GM18870 (cell line): ENCODE measurements around the gene VWA2.

Source experiments
- ATAC-seq: cut with Tn5 transposase; IDR thresholded peaks from one replicate; pipeline ENCODE4 v1.9.1; 2021; ENCODE audit warnings: moderate library complexity; ENCODE audit not compliant: unreplicated experiment

The VWA2 gene

DNA sequence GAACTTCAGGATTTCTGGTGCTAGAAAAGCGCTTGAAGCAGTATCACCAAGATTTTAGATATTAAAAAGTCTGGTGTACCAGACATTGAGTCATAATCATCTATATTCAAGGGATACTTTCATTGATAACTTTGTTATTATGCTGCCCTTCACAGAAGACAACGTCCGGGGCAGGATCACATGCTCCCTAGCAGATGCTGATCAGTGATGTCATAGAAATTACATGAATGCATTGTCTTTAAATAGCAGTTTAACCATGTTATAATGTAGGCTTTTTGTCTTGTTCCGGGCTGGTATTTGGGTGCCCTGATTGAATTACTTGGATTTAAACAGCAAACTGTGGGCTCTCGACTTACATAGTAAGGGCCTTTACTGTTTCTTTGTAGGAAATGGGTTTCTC, 54.0 kb downstream of the VWA2 start:
- no peak for ATAC-seq

DNA sequence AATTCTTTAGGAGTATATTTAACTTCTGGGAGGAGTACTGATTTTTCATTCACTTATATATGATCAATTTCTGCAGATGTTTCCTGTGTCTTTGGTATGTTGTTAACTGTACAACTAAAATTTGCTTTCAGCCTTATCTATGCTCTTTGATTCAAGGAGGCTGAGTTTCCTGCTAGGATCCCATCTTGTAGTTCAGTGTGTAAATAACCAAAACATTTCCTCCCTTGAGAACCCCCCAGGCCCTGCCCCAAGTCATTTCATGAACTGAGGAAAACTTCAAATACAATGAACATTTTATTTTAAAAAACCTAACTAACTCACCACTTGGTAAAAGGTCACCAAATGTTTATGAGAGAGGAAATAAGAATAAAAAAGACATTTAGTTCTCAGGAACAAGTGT, 55.5 kb downstream of the VWA2 start:
- ATAC-seq = no peak

DNA sequence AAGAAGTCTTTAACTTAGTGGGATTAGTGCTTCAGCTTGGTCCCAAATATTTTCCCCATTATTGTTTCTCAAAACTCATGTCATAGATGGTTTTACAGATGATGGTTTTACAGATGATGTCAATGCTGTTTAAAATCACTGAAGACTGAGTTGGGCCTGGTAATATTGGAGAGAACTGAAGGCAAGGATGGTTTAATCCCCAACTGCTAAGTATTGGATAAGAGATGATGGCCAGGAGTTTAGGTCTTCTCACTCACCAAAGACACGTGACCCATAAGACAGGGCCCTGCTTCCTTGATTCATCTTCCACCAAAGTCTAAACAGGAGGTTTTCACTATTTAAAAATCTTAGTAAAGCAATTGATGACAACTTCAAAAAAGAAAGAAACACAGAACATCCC, 56.3 kb downstream of the VWA2 start:
- no peak for ATAC-seq

DNA sequence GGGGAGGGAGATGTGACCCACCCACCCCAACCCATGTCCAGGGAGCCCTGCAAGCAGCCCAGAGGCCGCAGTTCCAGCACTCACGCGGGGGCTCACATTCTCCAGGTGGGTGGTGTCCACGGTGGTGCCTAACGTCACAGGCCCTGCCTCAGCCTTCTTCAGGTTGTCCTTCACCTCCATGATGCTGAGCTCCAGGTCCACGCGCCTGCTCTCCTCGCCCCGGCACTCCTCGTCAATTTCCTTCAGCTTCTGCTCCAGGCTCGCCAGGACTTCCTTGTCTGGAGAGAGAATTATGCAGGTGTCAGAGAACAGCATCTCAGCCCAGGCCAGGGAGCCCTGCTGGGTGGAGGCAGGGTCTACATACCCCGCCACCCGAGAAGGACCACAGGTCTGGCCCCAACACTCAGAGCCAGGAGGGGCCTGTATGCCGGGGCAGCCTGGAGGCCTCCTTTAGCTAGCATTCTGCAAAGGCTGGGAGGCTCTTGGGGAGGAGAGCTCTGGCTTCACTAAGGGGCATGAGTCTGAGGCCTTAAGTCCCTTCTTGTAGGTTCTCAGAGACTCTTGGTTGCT, 58.2 kb downstream of the VWA2 start:
- no peak for ATAC-seq

DNA sequence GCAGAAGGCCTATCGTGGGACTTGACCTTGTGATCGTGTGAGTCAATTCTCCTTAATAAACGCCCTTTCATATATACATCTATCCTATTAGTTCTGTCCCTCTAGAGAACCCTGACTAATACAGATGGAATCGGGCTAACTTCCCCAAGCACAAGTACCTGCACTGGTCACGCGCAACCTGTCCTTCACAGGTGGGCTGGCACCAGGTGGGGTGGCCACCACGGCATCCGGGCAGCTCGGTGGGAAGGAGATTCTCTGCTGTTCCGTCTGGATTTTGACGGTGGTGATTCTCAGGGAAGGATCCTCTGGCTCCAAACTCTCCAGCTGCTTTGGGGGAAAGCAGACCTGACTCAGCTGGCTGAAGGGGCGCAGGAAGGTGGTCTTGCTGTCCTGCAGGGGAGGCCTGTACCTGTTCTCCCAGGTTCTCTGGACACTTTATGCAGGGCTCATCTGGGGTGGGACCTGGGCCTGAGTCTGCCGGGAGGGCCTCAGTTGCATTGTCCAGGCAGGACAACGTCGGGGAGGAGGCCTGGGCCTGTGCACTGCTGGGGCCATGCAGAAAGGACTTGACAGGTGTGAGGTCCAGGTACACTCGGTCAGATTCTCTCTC, 61.1 kb downstream of the VWA2 start:
- no peak for ATAC-seq

DNA sequence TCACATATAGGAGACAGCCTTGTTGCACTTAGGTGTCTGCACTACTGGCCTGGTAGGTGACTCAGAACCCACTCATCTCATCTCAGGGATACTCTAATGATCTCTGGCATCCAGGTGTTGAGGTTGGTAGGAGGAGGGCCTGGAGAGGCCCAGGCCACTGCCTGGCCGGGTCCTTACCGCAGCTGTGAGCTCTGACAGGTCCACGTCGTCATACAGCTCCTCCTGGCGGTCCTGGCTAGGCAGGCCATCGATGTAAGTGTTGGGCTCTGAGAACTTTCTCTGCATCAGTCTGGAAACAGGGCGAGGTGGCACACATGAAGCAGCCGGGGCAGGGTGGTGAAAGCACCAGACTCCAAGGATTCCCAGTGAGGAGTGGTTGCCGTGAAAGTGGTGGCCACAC, 62.1 kb downstream of the VWA2 start:
- no peak for ATAC-seq

DNA sequence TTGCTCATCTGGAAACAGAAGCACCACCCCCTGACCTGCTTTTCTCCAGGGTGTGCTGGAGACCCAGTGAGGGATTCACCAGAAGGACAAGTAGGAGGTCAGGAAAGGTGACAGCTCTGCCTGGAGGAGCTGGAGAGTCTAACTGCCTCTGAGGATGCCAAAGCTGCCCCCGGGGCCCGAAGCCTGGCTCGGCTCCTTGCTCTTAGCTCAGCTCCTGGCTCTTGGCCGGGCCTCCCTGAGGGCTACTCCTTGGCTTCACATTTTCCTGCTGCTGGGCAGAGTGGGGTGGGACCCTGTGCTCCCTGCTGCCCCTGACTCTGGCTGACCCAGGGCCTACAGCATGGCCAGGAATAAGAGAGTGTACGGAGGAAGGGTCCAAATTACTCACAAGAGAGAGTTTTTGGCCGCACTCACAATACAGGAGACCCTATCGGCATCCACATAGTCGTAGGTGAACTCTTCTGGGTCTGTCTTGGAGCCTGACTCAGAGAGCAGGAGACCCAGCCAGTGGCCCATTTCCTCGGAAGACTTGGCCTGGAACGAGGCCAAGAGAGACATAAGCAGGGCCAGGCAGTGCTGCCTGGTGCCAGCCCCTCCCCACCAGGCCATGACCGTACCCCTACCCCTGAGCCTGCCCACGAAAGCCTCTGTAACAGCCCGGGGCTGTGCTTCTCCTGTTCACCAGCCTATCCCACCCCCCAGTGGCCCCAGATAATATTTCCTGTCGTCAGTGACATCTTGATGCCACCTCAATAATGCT, 63.1 kb downstream of the VWA2 start:
- no peak for ATAC-seq

DNA sequence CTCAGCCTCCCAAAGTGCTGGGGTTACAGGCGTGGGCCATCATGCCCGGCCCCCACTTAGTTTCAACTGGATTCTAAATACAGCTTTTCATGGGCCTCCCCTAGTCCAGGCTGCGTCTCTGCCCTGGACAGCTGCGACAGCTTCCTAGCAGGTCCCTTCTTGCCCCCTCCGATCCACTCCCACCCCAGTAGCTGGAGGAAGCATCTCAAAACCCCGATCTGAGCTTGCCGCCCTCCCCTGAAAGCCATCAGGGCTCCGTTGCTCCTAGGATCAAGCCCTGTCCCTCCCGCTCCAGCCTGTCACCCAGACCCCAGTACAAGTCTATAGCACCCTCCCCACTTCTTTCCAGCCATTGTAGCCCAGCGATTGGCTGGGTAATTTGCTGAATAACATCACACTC, 64.5 kb downstream of the VWA2 start:
- no peak for ATAC-seq

DNA sequence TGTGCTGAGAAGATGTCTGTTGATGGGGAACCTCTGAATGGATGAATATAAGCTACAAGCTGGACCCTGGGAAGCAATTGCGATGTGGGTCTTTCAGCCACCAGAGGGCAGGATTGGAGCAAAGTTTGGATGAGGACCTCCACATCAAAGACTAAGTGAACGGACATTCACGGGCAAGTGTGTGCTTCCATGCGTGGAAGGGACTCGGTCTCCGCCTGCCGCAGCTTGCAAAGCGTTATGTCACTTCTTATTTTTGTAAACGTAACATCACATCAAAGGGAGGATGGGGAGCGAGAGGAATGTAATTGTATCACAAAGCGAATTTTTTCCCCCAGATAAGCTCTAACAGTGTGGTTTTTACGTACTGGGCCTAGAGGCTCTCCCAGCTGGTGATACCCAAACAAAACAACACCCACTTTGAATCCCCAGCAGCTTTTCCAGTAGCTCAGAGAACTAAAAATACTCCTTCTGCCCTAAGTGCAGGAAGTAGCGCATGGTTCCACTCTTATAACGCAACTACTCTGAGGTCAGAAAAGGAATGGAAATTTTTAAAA, 65.0 kb downstream of the VWA2 start:
- ATAC-seq = peak; percentile 87

DNA sequence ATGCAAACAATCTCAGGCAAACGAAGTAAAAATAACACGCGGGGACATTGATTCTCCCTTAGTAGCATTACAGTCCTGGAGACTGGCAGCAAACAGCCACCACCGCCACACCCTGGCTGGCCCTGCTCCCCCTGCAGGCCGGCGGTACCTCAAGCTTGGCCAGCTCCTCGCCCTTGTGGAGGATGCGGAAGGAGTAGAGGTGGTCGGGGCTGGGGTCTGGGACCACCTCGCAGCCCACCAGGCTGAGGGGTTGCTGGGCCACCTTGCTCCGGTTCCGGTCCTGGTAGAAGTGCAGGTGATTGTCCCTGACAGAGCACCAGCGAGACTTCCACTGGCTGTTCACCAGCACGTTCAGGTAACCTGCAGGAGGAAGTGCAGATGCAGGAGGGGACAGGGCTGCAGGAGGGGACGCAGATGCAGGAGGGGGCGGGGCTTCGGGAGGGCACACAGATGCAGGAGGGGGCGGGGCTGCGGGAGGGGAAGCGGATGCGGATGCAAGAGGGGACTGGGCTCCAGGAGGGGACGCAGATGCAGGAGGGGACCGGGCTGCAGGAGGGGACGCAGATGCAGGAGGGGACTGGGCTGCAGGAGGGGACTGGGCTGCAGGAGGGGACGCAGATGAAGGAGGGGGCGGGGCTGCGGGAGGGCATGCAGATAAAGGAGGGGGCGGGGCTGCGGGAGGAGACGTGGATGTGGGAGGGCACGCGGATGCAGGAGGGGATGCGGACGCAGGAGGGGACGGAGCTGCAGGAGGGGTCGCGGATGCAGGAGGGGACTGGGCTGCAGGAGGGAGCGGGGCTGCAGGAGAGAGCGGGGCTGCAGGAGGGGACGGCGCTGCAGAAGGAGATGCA, 65.7 kb downstream of the VWA2 start:
- peak; percentile 39 for ATAC-seq

DNA sequence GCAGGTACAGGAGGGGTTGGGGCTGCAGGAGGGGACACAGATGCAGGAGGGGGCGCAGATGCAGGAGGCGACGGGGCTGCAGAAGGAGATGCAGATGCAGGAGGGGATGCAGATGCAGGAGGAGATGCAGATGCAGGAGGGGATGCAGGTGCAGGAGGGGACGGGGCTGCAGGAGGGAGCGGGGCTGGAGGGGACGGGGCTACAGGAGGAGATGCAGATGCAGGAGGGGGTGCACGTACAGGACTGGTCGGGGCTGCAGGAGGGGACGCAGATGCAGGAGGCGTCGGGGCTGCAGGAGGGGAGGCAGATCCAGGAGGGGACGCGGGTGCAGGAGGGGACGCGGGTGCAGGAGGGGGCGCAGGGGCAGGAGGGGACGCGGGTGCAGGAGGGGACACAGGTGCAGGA, 66.5 kb downstream of the VWA2 start:
- ATAC-seq = no peak

DNA sequence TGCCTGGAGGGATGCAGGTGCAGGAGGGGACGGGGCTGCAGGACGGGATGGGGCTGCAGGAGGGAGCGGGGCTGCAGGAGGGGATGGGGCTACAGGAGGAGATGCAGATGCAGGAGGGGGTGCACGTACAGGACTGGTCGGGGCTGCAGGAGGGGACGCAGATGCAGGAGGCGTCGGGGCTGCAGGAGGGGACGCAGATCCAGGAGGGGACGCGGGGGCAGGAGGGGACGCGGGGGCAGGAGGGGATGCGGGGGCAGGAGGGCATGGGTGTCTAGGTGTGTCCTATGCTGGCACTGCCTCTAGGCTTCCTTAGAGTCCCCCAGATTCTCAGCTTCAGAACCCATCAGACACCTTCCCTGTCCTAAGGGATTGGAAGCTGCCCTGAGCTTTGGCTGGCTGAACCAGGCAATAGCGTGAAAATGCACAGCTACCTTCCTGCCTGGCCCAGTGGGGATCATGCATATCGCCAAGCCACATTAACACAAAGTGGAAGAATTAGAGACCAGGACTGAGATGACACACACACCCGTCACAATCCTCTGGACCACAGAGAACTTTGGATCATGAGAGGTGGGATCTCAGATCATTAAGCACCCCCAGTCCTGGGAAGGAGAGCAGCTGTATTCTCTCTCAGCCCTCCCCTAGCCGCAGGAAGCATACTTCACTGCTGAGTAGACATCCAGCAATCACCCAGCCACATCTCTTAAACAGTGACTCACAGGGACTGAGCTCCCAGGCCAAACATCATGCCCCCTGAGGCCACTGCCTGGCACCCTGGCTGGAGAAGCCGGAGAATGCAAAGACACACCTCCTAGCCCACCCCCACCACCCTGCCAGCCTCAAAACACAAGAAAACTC, 67.3 kb downstream of the VWA2 start:
- ATAC-seq = no peak

DNA sequence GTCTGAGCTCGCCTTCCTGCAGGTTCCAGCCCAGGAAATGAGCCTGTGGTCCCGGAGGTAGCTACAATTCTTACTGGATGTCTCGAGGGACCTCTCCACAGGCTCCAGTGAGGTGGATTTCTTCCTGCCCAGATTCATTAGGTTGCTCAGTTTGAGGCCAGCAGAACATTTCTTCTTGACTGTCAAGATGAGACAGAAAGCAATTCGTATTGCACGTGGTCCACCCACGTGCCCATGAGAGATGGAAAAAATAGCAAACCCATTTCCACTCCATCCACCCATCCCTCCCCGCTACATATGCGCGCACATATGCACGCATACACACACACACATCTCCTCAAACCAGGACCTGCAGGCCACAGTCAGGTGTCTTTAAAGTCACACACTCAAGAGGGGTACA, 68.7 kb downstream of the VWA2 start:
- ATAC-seq = no peak

DNA sequence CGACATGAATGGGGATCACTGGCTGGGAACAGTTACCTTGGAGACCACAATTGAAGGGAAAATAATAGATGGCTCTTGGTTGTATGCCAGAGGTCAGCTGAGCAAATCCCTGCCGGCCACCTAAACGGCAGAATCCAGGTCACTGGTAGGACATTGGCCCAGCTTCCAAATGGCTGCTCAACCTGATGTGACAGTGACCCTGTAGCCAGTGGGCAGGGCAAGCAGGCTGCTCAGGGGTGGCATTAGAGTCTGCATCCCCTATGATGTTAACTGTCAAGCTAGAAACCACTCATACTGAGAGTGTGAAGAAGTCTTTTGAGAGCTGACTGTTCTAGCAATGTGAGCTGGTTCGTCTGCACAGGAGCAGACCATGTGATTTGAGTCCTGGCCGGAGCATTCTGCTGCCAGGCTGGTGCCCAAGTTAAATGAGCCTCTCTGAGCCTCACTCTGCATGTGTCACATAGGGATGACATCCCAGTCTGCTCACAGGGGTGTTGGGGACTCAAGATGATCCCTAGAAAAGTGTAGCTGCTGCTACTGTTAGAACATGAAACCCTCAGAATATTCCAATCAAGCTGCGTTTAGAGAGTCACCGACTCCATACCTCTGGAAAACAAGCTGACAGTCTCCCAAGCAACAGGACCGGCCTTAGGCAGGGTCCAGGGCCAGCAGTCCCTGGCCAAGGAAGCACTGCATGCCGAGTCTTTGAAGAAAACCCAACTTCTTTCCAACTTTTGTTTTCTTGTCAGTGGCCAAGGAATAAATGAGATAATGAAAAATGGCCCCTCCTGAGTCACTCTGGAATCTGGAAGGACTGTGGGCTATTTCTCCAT, 69.7 kb downstream of the VWA2 start:
- ATAC-seq = no peak

DNA sequence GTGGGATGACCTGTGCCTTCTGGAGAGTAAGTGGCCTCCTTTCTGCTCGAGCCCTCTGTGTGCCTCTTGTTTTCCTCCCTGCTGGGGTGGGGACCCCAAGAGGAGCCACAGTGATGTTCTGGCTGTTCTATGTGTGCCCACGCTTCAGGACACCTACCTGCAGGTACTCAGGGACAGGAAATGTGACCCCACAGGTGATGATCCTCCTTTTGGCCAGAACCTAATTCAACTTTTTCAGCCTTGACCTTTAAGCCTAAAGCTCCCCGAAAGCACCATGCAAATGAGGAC, 70.3 kb downstream of the VWA2 start:
- ATAC-seq = no peak

DNA sequence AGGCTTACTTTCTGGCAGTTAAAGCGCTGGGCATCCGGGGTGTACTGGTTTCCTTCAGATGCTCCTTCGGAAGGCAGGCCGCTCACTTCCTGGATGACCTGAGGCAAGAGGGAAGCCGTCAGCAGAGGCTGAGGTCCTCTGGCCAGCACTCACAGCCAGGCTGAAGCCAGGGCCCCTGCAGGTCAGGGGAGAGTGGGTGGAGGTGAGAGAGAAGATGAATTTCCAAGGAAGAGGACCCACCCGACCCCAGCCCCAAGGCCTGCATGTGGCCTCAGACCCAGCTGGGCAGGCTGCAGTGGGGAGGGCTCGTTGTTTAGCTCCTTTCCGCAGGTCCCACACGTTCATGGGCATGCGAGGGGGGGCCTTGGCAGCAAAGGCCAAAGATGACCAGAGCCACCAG, 71.3 kb downstream of the VWA2 start:
- no peak for ATAC-seq

DNA sequence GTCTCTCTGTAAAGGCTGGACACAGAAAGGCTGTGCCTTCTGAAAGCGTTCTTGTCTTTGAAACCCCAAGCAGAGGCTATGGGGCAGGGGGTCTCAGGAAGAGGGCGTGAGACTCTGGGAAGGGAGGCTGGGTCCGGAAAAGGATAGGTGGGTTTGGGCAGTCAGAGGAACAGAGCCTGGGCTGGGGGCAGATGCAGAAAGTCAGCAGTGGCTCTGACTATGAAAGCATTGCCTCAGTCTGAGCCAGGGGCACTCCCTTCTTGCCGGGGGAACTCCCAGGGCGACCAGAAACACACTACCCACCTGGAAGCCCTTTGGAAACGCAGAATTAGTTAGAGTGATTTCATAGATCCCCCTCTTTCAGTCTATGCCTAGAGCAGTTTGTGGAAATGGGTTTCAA, 72.0 kb downstream of the VWA2 start:
- no peak for ATAC-seq

DNA sequence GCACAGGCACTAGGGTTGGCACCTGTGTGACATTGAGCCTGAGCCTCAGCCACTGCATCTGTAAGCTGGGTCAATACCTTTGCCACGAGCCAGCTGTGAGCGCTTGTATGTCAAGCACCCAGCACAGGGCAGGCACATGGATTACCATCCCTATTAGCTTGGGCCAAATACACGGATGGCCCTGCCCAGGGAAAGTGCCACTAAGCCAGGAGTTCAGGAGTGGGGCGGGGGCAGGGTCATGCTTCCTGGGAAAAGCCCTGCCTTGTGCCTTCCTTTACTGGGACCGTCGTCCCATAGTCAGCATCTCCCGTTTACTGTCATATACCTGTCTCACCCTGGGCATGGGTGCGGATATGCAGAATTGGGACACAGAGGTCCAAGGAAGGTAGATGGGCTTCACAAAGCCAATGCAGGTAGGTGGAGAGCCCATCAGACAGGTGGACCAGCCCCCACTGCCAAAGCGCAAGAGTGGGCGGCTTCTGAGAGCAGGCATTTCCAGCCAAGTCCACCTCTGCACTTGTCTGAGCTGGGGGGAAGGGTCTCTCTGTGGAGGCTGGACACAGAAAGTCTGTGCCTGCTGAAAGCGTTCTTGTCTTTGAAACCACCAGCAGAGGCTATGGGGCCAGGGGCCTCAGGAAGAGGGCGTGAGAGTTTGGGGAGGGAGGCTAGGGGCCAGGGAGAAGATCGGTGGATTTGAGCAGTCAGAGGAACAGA, 72.6 kb downstream of the VWA2 start:
- ATAC-seq = no peak

DNA sequence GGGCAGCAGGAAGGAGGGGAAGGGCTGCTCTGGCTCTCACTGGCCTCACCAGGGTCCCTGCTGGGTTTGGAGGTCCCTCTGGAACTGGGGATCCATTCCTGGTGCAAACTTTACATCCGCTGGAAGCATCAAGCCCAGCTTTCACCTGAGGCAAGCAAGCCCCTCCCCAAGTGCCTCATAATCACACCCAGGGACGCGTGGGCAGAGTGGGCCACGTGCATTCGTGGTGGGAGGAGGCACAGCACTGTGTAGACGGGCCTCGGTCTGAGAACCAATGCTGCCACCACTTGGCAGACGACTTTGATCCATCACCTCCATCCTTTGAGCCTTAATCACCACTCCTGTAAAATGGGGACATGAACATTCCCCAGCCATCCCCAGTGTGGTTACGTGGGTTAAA, 74.1 kb downstream of the VWA2 start:
- no peak for ATAC-seq
